Posterior cingulate gyrus (tissue), 11 donors: ENCODE data around the gene FOXI2.

Experiments
- DNase-seq, 10 donors: peaks; one replicate each; pipeline versions ENCODE4 v3.0.0 to v3.0.0-alpha.2; 2020 to 2021; ENCODE audit warnings: mixed read lengths in 3 of 10
- intact Hi-C: fragments of 100-400 bp; cut with DNase I; formaldehyde crosslinking; loops from one replicate; pipeline ENCODE4 v1.15.1; 2023

The FOXI2 gene

GRCh38 chr10:127736915-127737562 is at the start of gene FOXI2:
FOXI2 (plus strand) TSS chr10:127737185; CDS start chr10:127737274, 89 bp downstream.
- DNase-seq, result no peak
- intact Hi-C loops, result no loop called here

- intact Hi-C loops, result no loop called here
- DNase-seq, result no peak
These were observed 49.4 kb upstream of the FOXI2 start for GRCh38 chr10:127687548-127687947.

- no peak for DNase-seq
- intact Hi-C loops, result no loop called here
These were observed 46.7 kb upstream of the FOXI2 start for GRCh38 chr10:127690176-127690835.

GRCh38 chr10:127694580-127695193 is 42.3 kb upstream of the FOXI2 start:
- intact Hi-C loops, result no loop called here
- no peak for DNase-seq

- intact Hi-C loops, result no loop called here
- DNase-seq, result no peak
These were observed 41.6 kb upstream of the FOXI2 start for GRCh38 chr10:127695431-127695830.

- DNase-seq, result no peak
- intact Hi-C loops, result no loop called here
These were observed 38.1 kb upstream of the FOXI2 start for GRCh38 chr10:127698886-127699285.

- intact Hi-C loops, result no loop called here
- no peak for DNase-seq
These were observed 37.7 kb upstream of the FOXI2 start for GRCh38 chr10:127699311-127699710.

- intact Hi-C loops, result no loop called here
- no peak for DNase-seq
These were observed 34.7 kb upstream of the FOXI2 start for GRCh38 chr10:127702271-127702670.

- no peak for DNase-seq
- intact Hi-C loops, result loop anchor here (1.0 to 10.0 kb wide), 3 partner anchors 138 to 352 kb away; no protein-coding TSS in a partner anchor
These were observed 21.7 kb upstream of the FOXI2 start for GRCh38 chr10:127715249-127715648.

GRCh38 chr10:127715782-127716378 is 21.1 kb upstream of the FOXI2 start:
- intact Hi-C loops, result loop anchor here (1.0 to 10.0 kb wide), 4 partner anchors 101 to 351 kb away; no protein-coding TSS in a partner anchor

GRCh38 chr10:127720142-127720541 is 16.8 kb upstream of the FOXI2 start:
- no peak for DNase-seq
- intact Hi-C loops, result no loop called here

More at GRCh38 chr10:127715782-127716378, 21.1 kb upstream of the FOXI2 start:
- DNase-seq, result no peak

- intact Hi-C loops, result no loop called here
- DNase-seq, result no peak
These were observed 16.1 kb upstream of the FOXI2 start for GRCh38 chr10:127720903-127721302.

- no peak for DNase-seq
- intact Hi-C loops, result no loop called here
These were observed 2.2 kb upstream of the FOXI2 start for GRCh38 chr10:127734753-127735152.

- intact Hi-C loops, result no loop called here
- DNase-seq, result no peak
These were observed 1.8 kb upstream of the FOXI2 start for GRCh38 chr10:127735156-127735555.

GRCh38 chr10:127735723-127736221 is 1.2 kb upstream of the FOXI2 start:
- no peak for DNase-seq
- intact Hi-C loops, result no loop called here

GRCh38 chr10:127736222-127736914 is 617 bp upstream of the FOXI2 start:
- no peak for DNase-seq
- intact Hi-C loops, result no loop called here

- intact Hi-C loops, result no loop called here
- peak in 1 of 10 donors; percentile 76 for DNase-seq
These were observed 852 bp downstream of the FOXI2 start for GRCh38 chr10:127737563-127738511.

GRCh38 chr10:127738512-127739424 is 1.8 kb downstream of the FOXI2 start:
- intact Hi-C loops, result no loop called here
- DNase-seq, result peak in 1 of 10 donors; percentile 77
